Subcutaneous abdominal adipose tissue (tissue), 5 donors: ENCODE data around the gene DAPK2.
A peak's percentile ranks its signal among the peaks of the same experiment; 100 is the strongest.

Experiments
- H3K27ac ChIP-seq: one replicate; pipeline ENCODE4 v1.7.0; 2013; ENCODE audit warnings: low read depth, mild to moderate bottlenecking, inconsistent platforms, low read length, moderate library complexity
- H3K27me3 ChIP-seq, 5 donors: one replicate each; pipeline ENCODE4 v1.7.0; 2013; ENCODE audit warnings: low read length in 5 of 5, inconsistent platforms in 1 of 5; ENCODE audit not compliant: control insufficient read depth in 5 of 5, insufficient read depth in 4 of 5
- H3K36me3 ChIP-seq, 5 donors: one replicate each; pipeline ENCODE4 v1.7.0; 2013; ENCODE audit warnings: low read length in 5 of 5; ENCODE audit not compliant: control insufficient read depth in 5 of 5, insufficient read depth in 5 of 5
- H3K4me1 ChIP-seq, 5 donors: one replicate each; pipeline ENCODE4 v1.7.0; 2013; ENCODE audit warnings: low read length in 5 of 5, mild to moderate bottlenecking in 3 of 5, moderate library complexity in 1 of 5; ENCODE audit not compliant: control insufficient read depth in 5 of 5, insufficient read depth in 5 of 5
- H3K4me3 ChIP-seq, 5 donors: one replicate each; pipeline ENCODE4 v1.7.0; 2013; ENCODE audit warnings: low read length in 5 of 5, low read depth in 1 of 5
- H3K9ac ChIP-seq, 5 donors: one replicate each; pipeline ENCODE4 v1.7.0; 2013; ENCODE audit warnings: low read length in 5 of 5, mild to moderate bottlenecking in 4 of 5, moderate library complexity in 3 of 5
- H3K9me3 ChIP-seq, 5 donors: one replicate each; pipeline ENCODE4 v1.7.0; 2013; ENCODE audit warnings: low read length in 5 of 5; ENCODE audit not compliant: control insufficient read depth in 5 of 5
- donor health status: healthy.
- donor health status: healthy.
- donor health status: healthy.
- donor health status: healthy.
- donor health status: healthy.

The DAPK2 gene

DNA sequence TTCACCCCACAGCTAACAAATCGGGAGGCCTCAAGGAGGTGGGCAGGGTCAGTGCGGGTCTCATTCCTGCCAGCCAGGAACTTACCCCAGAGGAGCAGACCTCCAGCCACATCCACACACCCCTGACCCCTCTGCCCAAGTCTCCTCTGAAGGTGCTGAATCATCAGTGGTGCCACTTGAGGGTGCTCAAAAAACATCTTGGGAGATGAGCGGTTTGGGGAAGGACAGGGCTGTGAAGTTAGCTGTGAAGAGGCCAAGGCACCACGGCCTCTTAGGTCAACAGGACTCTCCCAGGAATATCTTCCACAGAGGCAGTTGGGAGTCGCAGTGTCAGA is 1.2 kb downstream of the DAPK2 start:
- Histone ChIP-seq H3K4me1 (peaks cover 0 to 64% (median 55%) of the 10 kb centered on the region in 5 donors), H3K9ac (peak overlapping the region; percentile 31 to 78 (median 71)), H3K9me3 (no peaks in the 10 kb centered on the region), H3K27me3 (no peaks in the 10 kb centered on the region), H3K36me3 (peaks cover 0 to 3% (median under 1%) of the 10 kb centered on the region in 5 donors), H3K27ac (peak overlapping the region; percentile 73), H3K4me3 (peak overlapping the region; percentile 72 to 77 (median 73))

GRCh38 chr15:64044300-64045100 is 1.8 kb downstream of the DAPK2 start:
- Histone ChIP-seq H3K4me1 (peaks cover 0 to 58% (median 50%) of the 10 kb centered on the region in 5 donors), H3K36me3 (peaks cover 3 to 8% (median 6%) of the 10 kb centered on the region in 5 donors), H3K9ac (peak overlapping the region in 2 of 5 donors; percentile 59 to 74), H3K4me3 (peak overlapping the region; percentile 72 to 77 (median 73)), H3K9me3 (no peaks in the 10 kb centered on the region), H3K27me3 (no peaks in the 10 kb centered on the region), H3K27ac (peak overlapping the region; percentile 73)

DNA sequence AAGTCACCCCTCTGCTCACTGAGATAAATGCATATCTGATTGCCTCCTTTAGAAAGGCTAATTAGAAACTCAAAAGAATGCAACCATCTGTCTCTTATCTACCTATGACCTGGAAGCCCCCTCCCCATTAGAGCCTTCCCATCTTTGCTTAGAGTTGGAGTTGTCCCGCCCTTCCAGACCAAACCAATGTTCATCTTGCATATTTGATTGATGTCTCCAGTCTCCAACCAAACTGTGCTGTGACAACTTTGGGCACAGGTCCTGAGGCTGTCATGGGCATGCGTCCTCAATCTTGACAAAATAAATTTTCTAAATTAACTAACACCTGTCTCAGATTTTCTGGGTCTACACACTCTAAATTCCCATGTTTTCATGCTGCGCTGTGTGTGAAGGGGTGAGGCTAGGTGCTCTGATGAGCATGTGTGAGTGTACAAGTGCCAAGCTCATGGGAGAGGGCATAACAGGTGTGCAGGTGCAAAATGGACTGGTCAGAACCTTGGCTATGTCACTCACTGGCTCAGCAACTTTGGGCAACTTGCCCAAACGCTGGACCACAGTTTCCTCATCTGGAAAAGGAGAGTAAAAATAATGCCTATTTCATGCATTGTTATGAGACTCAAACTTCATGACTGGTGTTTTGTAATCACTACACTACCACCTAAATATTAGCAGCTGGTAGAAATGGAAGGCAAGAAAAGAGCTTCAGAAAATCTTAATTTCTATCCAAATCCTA is 7.2 kb downstream of the DAPK2 start:
- Histone ChIP-seq H3K9ac (no peak overlapping the region), H3K9me3 (no peaks in the 10 kb centered on the region), H3K4me1 (peaks cover 0 to 19% (median 19%) of the 10 kb centered on the region in 5 donors), H3K4me3 (no peak overlapping the region), H3K36me3 (peaks cover 8 to 51% (median 38%) of the 10 kb centered on the region in 5 donors), H3K27ac (no peak overlapping the region), H3K27me3 (no peaks in the 10 kb centered on the region)

DNA sequence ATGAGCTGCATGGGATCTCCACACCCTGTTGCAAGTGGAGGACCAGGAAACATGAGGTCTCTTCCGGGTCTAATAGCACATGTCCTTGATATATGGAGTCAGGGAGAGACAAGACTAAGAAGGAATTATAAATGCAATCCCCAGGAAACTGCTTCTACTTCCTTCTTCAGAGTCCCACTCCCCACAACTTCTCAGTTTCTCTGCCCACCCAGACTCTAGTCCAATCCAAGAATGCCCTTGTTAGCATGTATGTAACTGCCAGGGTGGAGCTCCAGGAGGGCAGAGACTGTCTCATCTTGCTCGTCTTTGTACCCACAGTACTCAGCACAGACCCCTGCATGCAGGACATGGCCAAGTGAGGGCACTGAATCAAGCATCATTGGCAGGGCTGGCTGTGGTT is 8.3 kb downstream of the DAPK2 start:
- no peak overlapping the region for H3K4me3 ChIP-seq
- H3K27me3 ChIP-seq: no peaks in the 10 kb centered on the region
- H3K36me3 ChIP-seq: peaks cover 8 to 52% (median 38%) of the 10 kb centered on the region in 5 donors
- no peaks in the 10 kb centered on the region for H3K9me3 ChIP-seq
- peaks cover 0 to 19% (median 11%) of the 10 kb centered on the region in 5 donors for H3K4me1 ChIP-seq
- no peak overlapping the region for H3K27ac ChIP-seq
- H3K9ac ChIP-seq: peak overlapping the region in 1 of 5 donors; percentile 13

- Histone ChIP-seq H3K9me3 (no peaks in the 10 kb centered on the region), H3K9ac (no peak overlapping the region), H3K27ac (no peak overlapping the region), H3K36me3 (peaks cover 8 to 52% (median 38%) of the 10 kb centered on the region in 5 donors), H3K4me3 (no peak overlapping the region), H3K4me1 (peaks cover 0 to 15% (median 11%) of the 10 kb centered on the region in 5 donors), H3K27me3 (no peaks in the 10 kb centered on the region)
Observed at GRCh38 chr15:64037116-64037515, 9.2 kb downstream of the DAPK2 start.

DNA sequence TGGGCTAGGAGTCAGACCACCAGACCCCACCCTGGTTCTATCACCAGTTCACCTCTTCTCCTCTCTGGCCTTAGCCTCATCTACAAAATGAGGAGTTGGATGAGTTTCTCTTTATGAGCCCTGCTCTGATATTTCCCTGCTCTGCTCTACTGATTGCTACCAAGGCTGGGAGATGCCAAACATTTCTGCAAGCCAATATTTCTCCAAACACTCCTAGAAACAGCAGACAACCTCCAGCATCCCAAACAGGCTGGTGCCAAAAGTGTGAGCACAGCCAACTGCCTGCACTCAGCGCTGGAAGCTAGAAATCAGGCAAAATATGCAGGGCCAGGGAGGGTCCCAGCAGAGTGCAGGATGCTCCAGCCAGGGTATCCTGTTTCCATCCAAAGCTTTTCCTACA is 10.8 kb downstream of the DAPK2 start:
- H3K4me3 ChIP-seq: no peak overlapping the region
- peaks cover 0 to 4% (median 0%) of the 10 kb centered on the region in 5 donors for H3K4me1 ChIP-seq
- H3K36me3 ChIP-seq: peaks cover 8 to 54% (median 45%) of the 10 kb centered on the region in 5 donors
- no peak overlapping the region for H3K9ac ChIP-seq
- no peaks in the 10 kb centered on the region for H3K9me3 ChIP-seq
- no peak overlapping the region for H3K27ac ChIP-seq
- no peaks in the 10 kb centered on the region for H3K27me3 ChIP-seq

- Histone ChIP-seq H3K36me3 (peaks cover 6 to 54% (median 38%) of the 10 kb centered on the region in 5 donors), H3K9ac (no peak overlapping the region), H3K4me3 (no peak overlapping the region), H3K4me1 (peaks cover 0 to 4% (median 0%) of the 10 kb centered on the region in 5 donors), H3K9me3 (no peaks in the 10 kb centered on the region), H3K27ac (no peak overlapping the region), H3K27me3 (no peaks in the 10 kb centered on the region)
Observed at GRCh38 chr15:64034519-64034918, 11.8 kb downstream of the DAPK2 start.

GRCh38 chr15:64032329-64032728 is 14.0 kb downstream of the DAPK2 start:
- Histone ChIP-seq H3K9me3 (no peaks in the 10 kb centered on the region), H3K27ac (no peak overlapping the region), H3K4me1 (peaks cover 3 to 13% (median 11%) of the 10 kb centered on the region in 5 donors), H3K27me3 (no peaks in the 10 kb centered on the region), H3K4me3 (no peak overlapping the region), H3K9ac (no peak overlapping the region), H3K36me3 (peaks cover 2 to 37% (median 18%) of the 10 kb centered on the region in 5 donors)

DNA sequence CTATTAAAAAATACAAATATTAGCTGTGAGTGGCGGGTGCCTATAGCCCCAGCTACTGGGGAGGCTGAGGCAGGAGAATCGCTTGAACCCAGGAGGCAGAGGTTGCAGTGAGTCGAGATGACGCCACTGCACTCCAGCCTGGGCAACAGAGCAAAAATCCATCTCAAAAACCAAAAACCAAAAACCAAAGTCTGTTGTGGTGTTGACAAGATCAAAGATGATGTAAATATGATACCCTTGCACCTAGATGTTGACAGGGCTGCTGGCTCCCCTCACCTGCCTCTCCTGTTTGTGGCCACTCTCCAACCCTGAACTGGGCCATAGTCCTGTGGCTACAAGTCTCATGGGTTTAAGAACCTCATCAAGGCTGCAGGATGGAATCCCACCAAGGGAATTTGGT is 16.2 kb downstream of the DAPK2 start:
- Histone ChIP-seq H3K9me3 (no peaks in the 10 kb centered on the region), H3K4me1 (peaks cover 3 to 23% (median 22%) of the 10 kb centered on the region in 5 donors), H3K36me3 (peaks cover 0 to 23% (median 7%) of the 10 kb centered on the region in 5 donors), H3K27ac (no peak overlapping the region), H3K9ac (no peak overlapping the region), H3K27me3 (no peaks in the 10 kb centered on the region), H3K4me3 (no peak overlapping the region)

- H3K27ac ChIP-seq: peak overlapping the region; percentile 84
- no peaks in the 10 kb centered on the region for H3K9me3 ChIP-seq
- H3K9ac ChIP-seq: no peak overlapping the region
- H3K36me3 ChIP-seq: peaks cover 0 to 20% (median 7%) of the 10 kb centered on the region in 5 donors
- peaks cover 3 to 28% (median 25%) of the 10 kb centered on the region in 5 donors for H3K4me1 ChIP-seq
- H3K4me3 ChIP-seq: no peak overlapping the region
- no peaks in the 10 kb centered on the region for H3K27me3 ChIP-seq
Observed at GRCh38 chr15:64029633-64030032, 16.7 kb downstream of the DAPK2 start.
